Right renal cortex interstitium (tissue), 3 donors: ENCODE results near the gene TMED1. TPM values are rescaled to one million over a fixed set of nuclear protein-coding genes. Genes with fewer than 3 reads are reported as not detected.
A peak's percentile ranks its signal among the peaks of the same experiment; 100 is the strongest.
"Not testable (repeated sequence)": the region's sequence is repeated elsewhere in the genome, so short reads cannot be mapped to it uniquely, and the experiment has no call there.

Source experiments
- DNase-seq, 3 donors: peaks; one replicate each; pipeline ENCODE4 v3.0.0-alpha.2; 2013; ENCODE audit warnings: low read depth in 3 of 3, low spot score in 2 of 3
- polyA plus RNA-seq, 3 donors: library from polyadenylated mRNA; unstranded; fragments of 120-200 nt; gene quantifications; one replicate each; pipeline ENCODE4 v1.2.1, GENCODE V29; 2013; ENCODE audit not compliant: insufficient read length in 3 of 3

The TMED1 gene, protein sequence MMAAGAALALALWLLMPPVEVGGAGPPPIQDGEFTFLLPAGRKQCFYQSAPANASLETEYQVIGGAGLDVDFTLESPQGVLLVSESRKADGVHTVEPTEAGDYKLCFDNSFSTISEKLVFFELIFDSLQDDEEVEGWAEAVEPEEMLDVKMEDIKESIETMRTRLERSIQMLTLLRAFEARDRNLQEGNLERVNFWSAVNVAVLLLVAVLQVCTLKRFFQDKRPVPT
- 10 to 100 TPM; 55.6 to 60.8 (median 56.9) TPM for polyA plus RNA-seq

DNA sequence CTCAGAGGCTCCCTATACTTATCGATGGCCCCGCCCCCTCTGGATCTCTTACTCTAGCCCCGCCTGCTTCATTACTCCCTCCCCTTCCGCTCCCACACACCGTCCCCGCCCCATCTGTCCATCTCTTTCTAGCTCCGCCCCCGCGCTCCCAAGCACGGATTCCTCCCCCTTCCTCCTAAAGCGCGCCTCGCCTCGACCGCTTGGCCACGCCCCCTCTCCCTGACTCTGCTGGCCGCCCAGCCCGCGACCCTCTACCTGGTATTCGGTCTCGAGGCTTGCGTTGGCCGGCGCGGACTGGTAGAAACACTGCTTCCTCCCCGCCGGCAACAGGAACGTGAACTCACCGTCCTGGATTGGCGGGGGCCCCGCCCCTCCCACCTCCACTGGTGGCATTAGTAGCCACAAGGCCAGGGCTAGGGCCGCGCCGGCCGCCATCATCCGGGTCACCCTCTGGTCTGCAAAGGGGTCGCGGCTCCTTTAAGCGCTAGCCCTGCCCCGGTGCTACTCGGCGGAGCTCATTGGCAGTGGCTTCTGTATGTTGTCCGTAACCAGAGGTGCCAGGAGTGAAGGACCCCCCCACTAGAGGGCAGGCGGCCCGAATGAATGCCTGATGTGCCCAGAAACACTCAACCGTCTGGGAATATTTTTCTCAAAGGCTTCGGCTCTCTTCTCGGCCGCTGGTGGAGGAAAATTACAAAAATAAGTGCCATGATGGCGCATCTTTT is at the start of gene TMED1:
TMED1 (minus strand) TSS at position 459 of the 725 bp plus-strand sequence; CDS start at position 438, 21 bp downstream.
- peak; percentile 93 to 98 (median 98) for DNase-seq

DNA sequence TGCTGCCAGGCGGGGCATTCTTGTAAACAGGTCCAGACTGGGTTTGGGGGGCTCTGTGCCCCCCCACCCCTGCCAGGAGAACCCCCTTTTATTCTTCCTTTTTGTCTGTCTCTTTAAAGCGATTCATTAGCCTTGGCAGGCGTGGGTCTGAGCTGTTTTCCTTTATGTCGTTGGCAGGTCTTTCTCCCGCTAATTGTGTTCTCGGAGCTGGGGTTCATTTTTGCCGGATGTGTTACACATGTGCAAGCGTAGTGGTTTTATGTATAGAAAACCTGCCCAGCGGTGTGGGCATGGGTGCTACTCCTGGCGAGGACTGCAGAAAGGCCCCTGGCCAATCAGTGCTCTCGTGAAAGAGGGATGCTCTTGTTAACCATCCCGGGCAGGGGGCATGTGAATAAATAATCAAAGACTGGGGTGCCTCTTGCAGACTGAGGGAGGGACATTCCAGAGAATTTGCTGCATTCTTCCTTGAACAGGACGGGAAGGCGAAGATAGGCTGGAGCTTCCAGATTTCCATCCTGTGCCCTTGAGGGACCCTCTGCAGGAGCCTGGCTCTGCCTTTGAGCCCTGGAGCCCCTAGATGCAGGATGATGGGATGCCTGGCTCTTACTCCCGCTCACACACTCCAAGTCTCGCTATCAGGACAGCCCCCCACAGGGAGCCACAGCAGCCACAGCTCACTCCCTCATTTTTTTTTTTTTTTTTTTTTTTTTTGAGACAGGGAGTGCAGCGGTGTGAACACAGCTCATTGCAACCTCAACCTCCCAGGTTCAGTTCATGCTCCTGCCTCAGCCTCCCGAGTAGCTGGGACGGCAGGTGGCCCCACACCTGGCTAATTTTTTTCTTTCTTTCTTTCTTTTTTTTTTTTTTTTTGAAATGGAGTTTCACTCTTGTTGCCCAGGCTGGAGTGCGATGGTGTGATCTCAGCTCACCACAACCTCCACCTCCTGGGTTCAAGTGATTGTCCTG is 49.5 kb upstream of the TMED1 start:
- DNase-seq: no peak

DNA sequence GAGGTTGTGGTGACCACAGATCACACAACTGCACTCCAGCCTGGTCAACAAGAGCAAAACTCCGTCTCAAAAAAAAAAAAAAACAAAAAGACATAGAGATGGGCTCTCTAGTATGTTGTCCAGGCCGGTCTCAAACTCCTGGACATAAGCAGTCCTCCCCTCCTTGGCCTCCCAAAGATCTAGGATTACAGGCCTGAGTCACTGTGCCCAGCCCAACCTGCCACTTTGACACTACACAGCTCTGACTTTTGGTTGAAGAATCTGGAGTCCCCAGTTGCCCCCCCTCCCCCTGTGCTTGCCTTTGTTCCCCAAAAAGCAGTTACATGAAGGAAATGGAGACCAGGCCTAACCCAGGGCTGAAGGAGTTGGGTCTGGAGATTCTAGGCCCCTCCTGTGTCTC is 48.3 kb upstream of the TMED1 start:
- DNase-seq: no peak

DNA sequence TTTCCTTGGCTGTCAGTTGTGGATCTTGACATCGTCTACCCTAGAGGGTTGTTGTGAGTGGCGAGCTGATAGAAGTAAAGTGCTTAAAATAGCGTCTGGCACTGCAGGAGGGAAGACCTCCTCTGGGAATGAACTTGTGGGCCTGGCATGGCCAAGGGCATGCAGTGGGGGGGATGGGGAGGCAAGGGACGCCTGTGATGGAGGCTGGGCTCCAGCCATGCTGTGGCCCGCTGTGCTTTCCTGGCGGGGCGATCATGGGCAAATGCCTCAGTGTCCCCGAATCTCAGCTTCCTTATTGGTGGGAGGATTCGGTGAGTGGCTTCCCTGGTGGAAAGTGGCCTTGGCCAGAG is 46.1 kb upstream of the TMED1 start:
- DNase-seq: no peak

DNA sequence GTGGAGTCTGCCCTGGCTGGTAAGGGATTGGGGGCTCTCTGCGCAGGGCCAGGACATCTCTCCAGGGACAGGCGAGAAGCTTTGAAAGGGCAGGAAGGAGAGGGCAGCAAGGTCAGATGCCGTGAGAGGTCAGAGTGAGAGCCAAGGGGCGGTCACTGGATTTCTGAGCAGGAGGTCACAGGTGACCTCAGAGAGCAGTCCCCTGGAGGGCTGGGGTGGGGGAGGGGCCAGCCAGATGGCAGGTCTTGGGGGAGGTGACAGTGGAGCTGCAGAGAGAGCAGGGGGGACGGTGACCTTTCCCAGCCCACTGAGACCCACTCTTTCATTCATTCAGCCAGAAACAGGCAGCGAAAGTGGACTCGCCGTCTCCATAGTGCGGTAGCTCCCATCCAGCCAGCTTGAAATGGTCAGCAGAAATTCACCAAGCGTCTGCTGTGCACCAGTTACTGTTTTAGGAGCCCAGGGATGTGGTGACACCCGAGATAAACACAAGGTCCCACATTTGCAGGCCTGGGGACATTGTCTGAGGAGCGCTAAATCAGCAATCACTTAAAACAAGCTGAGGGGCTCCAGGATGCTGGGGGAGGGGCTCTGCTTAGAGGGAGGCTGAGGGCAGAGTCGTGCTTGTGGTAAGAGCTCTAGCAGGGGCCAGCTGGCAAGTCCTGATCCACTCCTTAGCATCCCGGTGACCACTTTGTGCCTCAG is 45.5 kb upstream of the TMED1 start:
- DNase-seq: no peak

DNA sequence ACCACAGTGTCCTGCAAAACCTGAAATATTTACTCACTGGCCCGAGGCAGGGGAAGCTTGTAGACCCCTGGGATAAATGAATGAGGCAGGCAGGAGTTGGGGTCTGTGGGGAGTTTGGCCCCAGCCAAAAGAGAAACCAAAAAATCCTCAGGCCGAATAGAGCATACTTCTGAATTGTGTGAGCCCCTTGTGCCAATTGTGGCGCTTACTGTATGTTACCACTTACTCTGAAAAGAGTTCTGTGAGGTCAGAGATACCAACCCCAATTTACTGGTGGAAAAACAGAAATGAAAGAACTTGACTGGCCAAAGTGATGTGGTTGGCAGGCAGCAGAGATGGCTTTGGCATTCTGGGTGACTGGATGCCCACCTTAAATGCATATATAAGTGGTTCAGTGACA is 42.2 kb upstream of the TMED1 start:
- DNase-seq: no peak

DNA sequence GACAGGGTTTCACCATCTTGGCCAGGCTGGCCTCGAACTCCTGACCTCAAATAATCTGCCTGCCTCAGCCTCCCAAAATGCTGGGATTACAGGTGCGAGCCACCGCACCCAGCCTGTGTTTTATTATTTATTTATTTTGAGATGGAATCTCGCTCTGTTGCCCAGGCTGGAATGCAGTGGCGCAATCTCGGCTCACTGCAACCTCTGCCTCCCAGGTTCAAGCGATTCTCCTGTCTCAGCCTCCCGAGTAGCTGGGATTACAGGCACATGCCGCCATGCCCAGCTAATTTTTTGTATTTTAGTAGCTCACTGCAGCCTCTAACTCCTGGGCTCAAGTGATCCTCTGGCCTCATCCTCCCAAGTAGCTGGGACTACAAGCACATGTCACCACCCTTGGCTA is 41.6 kb upstream of the TMED1 start:
- DNase-seq: not testable (repeated sequence)

DNA sequence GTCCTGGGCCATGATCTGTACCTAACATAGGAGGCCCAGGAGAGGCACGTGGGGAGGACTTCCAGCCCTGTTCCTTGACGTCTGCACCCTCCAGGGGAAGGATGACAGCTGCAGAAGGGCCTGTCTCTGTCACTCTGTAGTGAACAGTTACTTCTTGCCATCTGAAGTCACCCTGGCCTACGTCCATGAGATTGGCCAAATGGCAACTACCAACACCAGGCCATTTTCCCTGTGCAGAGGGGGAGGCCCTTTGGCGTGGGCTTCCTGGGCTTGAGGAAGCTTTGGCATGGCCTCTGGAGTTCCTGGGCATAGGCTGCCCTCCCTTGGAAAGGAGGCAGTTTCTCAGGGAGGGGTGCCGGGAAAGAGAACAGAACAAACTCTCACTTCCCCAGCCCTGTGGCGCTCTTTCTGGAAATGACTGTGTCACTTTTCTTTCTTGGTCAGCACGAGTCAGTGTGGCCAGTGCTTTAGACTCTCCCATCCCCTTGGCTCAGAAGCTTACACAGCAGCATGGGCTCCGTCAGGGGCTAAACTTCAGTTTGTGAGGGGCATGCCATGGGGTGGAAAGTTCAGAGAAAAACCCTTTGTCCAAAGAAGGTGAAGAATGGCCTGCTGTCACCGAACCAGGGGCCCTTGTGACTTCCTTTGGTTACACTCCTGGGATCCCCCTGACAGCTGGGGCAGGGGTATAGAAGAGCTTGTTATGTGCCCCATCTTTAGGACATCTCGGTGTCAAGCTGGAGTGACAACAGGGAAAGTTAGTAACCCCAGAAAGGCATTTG is 40.6 kb upstream of the TMED1 start:
- DNase-seq: no peak

DNA sequence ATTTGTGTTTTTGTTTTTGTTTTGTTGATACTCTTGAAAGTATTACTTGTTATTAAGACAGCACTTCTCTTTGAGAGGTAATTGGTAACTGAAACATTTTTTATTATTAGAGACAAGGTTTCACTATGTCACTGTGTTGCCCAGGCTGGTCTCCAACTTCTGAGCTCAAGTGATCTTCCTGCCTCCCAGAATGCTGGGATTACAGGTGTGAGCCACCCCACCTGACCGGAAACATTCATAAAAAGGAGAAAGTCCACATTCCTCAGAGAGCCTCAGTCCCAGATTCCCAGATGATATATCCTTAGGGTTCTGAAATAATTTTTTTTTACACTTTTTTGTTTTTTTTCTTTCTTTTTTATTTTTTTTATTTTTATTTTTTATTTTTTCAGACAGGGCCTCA is 38.0 kb upstream of the TMED1 start:
- DNase-seq: no peak

DNA sequence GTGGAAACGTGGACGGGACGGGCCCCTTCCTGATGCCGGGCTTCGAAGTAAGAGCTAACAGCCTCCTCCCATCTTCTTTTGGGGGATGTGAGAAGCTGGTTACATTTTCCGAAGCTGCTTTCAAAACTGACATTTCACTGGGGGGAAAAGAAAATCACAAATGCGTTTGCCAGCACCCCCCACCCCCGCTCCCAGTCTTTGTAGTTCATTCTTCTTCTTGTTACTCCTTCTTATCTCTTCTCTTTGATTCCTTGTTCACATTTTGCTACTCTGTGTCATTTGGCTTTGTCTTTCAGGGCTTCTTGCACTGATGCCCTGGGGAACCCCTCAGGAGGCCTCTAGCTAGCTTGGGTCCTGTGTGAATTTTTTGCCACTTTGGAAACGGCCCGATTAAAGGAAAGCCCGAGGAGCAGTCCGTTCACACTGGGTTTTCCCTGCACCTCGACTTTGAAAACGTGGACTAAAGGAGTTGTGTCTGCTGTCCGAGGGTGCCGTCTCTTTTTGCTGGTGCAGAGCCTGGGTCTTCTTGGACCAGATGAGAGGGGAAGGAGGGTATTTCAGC is 36.6 kb upstream of the TMED1 start:
- no peak for DNase-seq

DNA sequence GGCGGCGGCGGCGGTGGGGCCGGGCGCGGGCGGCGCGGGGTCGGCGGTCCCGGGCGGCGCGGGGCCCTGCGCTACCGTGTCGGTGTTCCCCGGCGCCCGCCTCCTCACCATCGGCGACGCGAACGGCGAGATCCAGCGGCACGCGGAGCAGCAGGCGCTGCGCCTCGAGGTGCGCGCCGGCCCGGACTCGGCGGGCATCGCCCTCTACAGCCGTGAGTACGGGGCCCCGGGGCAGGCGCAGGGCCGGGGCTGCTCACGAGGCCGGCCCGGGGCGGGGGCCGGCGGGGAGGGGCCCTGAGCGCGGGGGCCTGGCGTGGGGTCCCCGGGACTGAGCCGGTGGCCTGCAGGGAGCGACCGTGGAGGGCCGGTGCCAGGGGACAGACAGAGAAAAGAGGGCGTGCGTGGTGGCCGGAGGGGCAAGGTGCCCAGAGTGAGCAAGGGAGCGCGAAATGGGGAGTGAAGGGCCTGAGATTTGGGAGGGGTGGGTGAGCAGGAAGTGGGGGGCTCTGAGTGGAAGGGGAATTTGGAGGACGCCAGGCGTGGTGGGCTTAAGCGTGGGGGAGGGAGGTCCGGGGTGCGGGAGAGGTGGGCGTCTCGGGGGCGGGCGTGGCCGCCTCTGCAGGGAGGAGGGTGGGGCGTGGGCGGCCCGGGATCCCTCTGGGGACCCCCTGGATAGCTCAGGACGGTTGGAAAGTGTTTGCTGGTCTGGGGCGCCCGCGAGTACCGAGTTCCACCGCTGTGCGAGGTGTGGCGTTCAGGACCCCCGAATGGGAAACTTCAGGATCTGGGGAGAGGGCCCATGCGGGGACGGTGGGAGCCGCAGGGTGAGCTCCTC is 35.9 kb upstream of the TMED1 start:
- no peak for DNase-seq

DNA sequence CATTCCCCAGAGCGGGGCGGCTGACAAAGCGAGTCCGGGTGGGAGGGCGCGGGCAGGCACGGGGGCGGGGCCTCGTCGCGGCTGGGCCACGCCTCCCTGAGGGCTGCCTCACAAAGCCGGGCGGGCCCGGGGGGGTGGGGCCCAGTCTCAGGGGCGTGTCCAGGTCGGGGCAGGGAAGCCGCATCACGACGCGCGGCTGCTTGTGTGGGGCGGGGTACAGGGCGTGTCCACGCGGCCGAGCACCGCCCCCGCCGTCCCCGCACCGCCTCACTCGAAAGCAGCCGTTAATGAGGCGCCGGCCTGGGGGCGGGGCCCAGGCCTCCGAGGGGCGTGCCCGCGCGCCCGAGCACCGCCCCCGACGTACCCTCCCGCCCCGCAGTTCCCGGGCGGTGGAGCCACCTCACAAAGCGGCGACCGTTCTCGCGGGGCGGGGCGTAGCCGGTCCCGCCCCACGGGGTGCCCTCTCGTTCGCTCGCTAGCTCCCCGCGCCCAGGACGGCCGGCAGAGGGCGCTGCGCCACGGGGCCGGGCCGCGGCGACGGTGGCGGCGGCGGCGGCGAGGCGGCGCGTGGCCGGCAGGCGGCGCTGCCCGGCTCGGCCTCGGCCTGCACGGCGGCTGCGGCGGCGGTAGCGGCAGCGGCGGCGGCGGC is 35.1 kb upstream of the TMED1 start, which contains the start of gene CARM1:
CARM1 (plus strand) TSS at position 599 of the 649 bp plus-strand sequence. CDS start 150 bp downstream, outside the sequence.
- peak; percentile 83 to 94 (median 94) for DNase-seq

DNA sequence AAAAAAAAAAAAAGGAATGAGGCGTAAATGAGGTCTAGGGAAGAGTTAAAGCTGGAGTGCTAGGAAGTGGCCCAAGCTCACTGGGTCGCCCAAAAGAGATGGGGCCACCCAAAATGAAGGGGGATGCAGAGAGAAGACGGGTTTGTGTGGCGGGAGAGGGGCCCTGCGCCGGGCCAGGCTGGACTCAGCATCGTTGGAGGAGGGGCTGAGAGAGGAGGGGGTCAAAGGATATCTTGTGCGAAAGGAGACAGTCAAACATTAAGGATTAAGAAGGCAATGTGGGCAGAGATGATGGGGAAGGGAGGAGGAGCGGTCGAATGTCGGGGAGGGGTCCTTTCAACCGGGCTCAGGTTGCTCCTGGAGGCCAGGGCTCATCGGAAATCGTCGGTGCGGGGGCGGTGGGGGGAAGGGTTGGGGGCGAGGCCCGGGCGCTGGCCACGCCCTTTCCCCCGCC is 34.5 kb upstream of the TMED1 start:
- no peak for DNase-seq

DNA sequence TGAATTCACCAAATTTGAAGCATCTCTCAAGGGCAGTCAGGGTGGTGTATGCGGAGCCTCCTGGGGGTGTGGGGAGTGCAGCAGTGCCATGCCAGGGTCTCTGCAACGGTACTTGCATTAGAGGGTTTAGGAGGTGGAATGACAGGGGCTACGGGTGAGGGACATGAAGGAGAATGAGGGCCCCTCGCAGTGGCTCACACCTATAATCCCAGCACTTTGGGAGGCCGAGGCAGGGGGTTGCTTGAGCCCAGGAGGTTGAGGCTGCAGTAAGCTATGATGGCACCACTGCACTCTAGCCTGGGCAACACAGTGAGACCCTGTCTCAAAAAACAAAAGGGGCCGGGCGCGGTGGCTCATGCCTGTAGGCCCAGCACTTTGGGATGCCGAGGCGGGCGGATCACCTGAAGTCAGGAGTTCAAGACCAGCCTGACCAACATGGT is 33.9 kb upstream of the TMED1 start:
- not testable (repeated sequence) for DNase-seq

DNA sequence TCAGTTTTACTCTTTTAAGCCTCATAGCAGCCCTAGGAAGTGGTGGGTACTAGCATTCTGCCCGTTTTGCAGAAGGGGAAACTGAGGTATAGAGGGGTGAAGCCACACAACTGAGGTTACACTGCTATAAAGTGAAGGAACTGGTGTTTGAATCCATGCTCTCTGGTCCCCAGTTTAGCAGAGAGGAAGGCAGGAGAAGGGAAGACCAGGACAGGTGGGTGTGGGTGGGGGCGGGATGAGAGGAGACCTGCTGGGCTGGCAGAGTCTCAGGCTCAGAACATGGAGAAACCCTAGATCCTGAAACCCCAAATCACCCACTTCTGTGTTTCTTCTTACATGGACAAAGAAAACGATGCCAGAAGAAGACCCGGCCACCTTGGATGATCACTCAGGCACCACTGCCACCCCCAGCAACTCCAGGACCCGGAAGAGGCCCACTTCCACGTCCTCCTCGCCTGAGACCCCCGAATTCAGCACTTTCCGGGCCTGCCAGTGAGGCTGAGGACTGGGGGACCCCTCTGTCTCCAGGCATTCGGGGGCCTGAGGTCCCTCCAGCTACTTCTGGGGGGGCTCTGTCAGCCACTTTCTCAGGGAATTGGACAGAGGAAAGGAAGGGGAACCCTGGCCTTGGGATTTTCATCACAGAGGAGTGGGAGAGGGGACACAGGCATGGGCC is 33.0 kb upstream of the TMED1 start:
- no peak for DNase-seq

DNA sequence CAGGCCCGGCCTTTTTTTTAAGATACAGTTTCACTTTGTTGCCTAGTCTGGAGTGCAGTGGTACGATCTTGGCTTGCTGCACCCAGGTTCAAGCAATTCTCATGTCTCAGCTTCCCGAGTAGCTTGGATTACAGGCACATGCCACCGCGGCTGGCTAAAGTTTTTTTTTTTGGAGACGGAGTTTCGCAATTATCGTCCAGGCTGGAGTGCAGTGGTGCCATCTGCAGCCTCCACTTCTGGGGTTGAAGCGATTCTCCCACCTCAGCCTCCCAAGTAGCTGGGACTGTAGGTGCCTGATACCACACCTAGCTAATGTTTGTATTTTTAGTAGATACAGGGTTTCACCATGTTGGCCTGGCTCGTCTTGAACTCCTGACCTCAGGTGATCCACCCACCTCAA is 30.5 kb upstream of the TMED1 start:
- no peak for DNase-seq

DNA sequence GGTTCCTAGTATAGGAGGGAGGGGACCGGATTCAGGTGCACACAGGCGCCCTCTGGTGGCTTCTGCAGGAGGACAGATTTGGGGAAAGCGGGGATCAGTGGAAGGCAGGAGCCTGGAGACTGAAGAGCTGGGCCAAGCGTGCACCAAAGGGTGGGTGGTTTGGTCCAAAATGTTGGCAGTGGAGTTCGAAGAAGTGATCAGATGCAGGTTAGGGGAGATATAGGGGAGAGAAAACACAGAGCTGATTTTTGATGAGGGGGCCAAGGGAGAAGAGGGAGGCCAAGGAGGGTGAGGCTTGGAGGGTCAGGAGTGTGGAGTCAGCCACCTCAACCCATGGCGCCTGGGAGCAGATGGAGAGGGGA is 28.5 kb upstream of the TMED1 start:
- DNase-seq: peak; percentile 52 to 63 (median 62)
